ENCODE measurements around the gene SLC25A6.
"Not testable (repeated sequence)": the region's sequence is repeated elsewhere in the genome, so short reads cannot be mapped to it uniquely, and the experiment has no call there.

SLC25A6 gene

DNA sequence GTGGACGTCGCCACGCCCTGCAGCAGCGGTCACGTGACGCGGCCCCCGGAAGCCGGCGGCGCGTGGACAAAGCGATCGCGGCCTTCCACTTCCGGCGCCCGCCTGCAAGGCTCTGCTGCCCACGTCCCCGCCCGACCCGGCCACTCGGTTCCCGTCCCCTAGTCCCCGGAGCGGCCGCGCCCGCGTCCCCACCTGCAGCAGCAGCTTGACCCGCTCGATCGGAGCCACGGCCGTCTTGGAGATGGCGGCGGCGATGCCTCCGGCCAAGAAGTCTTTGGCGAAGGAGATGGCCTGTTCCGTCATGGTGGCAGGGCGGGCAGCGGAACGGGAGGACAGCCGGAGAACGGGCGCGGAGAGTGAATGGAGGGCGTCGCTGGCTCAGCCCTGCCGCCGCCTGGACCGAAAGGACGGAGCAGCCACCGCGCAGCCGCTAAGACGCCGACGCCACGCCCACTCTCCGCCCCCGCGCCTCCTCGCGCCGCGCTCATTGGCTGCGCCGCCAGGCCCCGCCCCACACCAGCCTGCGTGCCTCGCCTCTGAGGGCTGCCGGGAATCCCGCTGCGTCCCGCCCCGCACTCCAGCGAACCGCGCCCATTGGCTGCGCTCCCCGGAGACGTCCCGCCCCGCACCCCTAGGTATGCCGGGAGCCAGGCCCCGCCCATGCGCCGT lies at the start of gene SLC25A6:
Gene SLC25A6, minus strand, starts transcription at position 407 of the 669 bp plus-strand sequence. Its CDS starts 104 bp downstream, at position 303.
- Mint-ChIP-seq H3K4me1 (ENCODE audit: low read depth) (peaks cover 33% of the 10 kb centered on the region), H3K27me3 (ENCODE audit: low read depth) (no peaks in the 10 kb centered on the region), H3K36me3 (ENCODE audit: low read depth) (peaks cover 47% of the 10 kb centered on the region), H3K4me3 (peak within 1 kb of the TSS; percentile 95), H3K9me3 (no peaks in the 10 kb centered on the region), H3K27ac (peak within 1 kb of the TSS; percentile 95)

DNA sequence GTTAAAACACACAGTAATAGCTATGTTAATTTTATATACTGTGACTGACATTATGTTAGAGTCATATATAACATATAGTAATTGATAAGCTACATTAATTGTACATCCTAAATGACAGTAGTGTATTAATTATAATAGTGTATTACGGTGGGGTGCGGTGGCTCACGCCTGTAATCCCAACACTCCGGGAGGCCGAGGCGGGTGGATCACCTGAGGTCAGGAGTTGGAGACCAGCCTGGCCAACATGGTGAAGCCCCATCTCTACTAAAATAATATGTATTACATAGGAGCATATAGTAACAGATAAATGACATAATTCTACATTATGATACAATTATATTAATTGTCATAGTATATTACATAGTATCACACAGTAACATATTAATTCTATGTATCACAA lies 48.6 kb upstream of the SLC25A6 start:
- Mint-ChIP-seq H3K36me3 (ENCODE audit: low read depth) (peaks cover 64% of the 10 kb centered on the region), H3K4me1 (ENCODE audit: low read depth) (no peaks in the 10 kb centered on the region), H3K9me3 (peaks cover 25% of the 10 kb centered on the region), H3K27ac (no peak overlapping the region), H3K27me3 (ENCODE audit: low read depth) (no peaks in the 10 kb centered on the region), H3K4me3 (no peak overlapping the region)

DNA sequence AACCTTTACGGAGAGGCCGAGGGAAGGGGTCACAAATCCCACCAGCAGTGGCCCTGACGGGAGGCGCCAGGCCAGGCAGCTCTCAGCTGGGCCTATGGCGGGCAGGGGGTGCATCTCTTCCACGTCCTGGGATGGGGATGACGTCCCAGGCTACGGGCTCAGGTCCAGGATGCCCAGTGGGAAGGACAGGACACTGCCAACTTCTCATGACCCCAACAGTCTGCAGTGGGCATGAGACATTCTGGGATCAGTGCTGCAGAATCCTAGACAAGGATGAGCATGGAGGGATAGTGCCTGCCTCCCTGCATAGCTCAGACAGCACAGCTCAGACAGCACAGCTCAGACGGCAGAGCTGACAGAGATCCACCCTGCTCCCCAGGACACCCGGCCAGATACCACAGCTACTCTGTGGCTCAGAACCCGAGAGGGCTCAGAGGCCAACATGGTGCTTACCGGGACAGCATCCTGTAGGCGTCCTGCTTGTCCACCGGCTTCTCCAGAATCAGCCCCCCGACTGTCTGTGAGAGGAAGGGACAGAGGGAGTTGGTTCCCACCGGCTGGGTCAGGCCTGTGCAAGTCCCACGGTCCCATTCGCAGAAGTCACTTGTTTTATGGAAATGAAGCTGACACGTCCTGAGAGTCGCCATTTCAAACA lies 43.5 kb upstream of the SLC25A6 start:
- Mint-ChIP-seq H3K27me3 (ENCODE audit: low read depth) (no peaks in the 10 kb centered on the region), H3K36me3 (ENCODE audit: low read depth) (peaks cover 47% of the 10 kb centered on the region), H3K4me1 (ENCODE audit: low read depth) (no peaks in the 10 kb centered on the region), H3K27ac (no peak overlapping the region), H3K4me3 (no peak overlapping the region), H3K9me3 (no peaks in the 10 kb centered on the region)

DNA sequence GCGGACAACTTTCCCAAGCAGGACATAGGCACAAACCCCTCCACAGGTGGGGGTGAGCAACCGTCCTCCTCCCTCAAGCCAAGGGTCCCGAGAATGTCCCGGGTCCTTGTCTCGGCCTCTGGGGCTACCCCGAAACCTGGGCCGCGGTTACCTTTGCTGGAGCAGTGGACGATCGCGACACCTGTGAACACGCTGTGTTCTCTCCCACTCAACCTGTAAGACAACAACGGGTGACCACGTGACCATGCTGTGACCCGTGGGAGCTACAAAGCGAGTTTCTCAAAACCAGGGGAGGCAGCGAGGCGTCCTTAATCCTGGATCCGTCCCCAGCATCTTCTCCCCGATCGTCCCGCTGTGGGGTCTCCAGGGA lies 42.9 kb upstream of the SLC25A6 start:
- no peak overlapping the region for H3K4me3 Mint-ChIP-seq
- H3K4me1 Mint-ChIP-seq (ENCODE audit: low read depth): no peaks in the 10 kb centered on the region
- H3K36me3 Mint-ChIP-seq (ENCODE audit: low read depth): peaks cover 47% of the 10 kb centered on the region
- no peak overlapping the region for H3K27ac Mint-ChIP-seq
- H3K27me3 Mint-ChIP-seq (ENCODE audit: low read depth): no peaks in the 10 kb centered on the region
- no peaks in the 10 kb centered on the region for H3K9me3 Mint-ChIP-seq

DNA sequence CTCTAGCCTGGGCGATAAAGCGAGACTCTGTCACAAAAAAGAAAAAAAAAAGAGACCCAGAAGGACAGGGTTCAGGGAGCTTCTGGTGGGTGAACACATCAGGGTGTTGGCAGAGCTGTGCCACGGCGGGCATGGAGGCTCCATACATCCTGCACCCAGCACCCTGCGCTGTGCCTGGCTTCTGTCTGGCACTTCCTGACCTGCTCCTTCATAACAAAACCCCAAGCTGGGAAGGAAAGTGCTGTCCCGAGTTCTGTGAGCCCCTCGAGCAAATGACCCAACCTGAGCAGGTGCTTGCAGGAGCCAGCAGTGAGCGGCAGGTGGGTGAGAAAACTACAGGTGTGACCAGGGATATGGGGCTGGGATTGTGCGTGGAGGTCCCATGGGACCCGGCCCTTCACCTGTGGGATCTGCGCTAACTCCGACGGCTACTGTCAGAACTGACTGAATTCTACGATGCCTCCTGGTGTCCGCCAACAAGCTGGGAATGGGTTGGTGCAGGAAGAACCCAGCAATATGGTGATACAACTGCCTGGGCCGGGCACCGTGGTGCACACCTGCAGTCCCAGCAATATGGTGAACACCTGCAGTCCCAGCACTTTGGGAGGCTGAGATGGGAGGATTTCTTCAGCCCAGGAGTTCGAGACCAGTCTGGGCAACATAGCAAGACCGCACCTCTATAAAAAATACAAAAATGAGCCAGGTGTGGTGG lies 41.9 kb upstream of the SLC25A6 start:
- H3K36me3 Mint-ChIP-seq (ENCODE audit: low read depth): peaks cover 44% of the 10 kb centered on the region
- H3K4me3 Mint-ChIP-seq: no peak overlapping the region
- no peak overlapping the region for H3K27ac Mint-ChIP-seq
- no peaks in the 10 kb centered on the region for H3K4me1 Mint-ChIP-seq (ENCODE audit: low read depth)
- H3K9me3 Mint-ChIP-seq: no peaks in the 10 kb centered on the region
- no peaks in the 10 kb centered on the region for H3K27me3 Mint-ChIP-seq (ENCODE audit: low read depth)

DNA sequence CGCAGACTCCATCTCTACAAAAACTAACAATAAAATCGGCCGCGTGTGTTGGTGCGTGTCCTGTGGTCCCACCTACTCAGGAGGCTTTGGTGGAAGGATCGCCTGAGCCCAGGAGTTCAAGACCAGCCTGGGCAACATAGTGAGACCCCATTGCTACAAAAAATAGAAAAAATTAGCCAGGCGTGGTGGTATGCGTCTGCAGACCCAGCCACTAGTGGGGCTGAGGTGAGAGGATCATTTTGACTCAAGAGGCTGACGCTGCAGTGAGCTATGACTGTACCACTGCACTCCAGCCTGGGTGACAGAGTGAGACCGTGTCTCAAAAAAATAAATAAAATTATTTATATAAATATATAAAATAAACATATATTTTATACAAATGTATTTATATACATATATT lies 38.5 kb upstream of the SLC25A6 start:
- Mint-ChIP-seq H3K4me3 (no peak overlapping the region), H3K9me3 (no peaks in the 10 kb centered on the region), H3K27ac (no peak overlapping the region), H3K36me3 (ENCODE audit: low read depth) (peaks cover 36% of the 10 kb centered on the region), H3K4me1 (ENCODE audit: low read depth) (no peaks in the 10 kb centered on the region), H3K27me3 (ENCODE audit: low read depth) (no peaks in the 10 kb centered on the region)

DNA sequence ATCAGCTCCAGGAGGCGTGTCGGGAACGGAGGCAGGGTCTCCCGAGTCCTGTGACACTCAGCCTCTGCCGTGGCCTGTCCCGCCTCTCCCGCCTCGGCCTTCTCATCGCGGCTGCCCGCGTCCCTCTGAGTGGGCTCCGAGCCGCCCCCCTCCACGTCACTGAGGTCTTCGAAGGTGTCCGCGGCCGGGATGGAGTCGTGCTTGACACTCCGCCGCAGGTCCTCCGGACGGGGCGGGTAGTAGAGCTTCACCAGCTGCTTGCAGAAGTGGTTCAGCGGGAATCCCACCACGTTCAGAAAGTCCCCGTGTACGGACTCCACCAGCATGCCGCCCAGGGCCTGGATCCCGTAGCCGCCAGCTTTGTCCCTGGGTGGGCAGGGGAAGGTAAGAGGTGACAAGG lies 35.8 kb upstream of the SLC25A6 start:
- Mint-ChIP-seq H3K4me3 (no peak overlapping the region), H3K9me3 (peaks cover 21% of the 10 kb centered on the region), H3K27ac (no peak overlapping the region), H3K4me1 (ENCODE audit: low read depth) (no peaks in the 10 kb centered on the region), H3K36me3 (ENCODE audit: low read depth) (peaks cover 55% of the 10 kb centered on the region), H3K27me3 (ENCODE audit: low read depth) (no peaks in the 10 kb centered on the region)

DNA sequence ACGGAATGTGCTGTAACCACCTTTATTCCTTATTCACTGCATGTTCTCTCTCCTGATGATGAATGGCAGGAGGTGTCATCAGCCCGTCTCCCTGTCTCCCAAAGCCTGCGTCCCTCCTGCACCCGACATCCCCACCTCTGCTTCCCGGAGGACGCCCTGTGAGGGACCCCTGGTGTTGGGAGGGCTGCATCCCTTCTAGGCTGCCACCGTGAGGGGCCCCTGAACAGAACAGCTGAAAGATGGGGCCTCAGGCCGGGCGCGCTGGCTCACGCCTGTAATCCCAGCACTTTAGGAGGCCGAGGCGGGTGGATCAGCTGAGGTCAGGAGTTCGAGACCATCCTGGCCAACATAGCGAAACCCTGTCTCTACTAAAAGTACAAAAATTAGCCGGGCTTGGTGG lies 34.4 kb upstream of the SLC25A6 start:
- Mint-ChIP-seq H3K36me3 (ENCODE audit: low read depth) (peaks cover 62% of the 10 kb centered on the region), H3K9me3 (peaks cover 32% of the 10 kb centered on the region)
- not testable (repeated sequence) for H3K27me3 Mint-ChIP-seq (ENCODE audit: low read depth); H3K4me3 Mint-ChIP-seq; H3K4me1 Mint-ChIP-seq (ENCODE audit: low read depth); H3K27ac Mint-ChIP-seq

DNA sequence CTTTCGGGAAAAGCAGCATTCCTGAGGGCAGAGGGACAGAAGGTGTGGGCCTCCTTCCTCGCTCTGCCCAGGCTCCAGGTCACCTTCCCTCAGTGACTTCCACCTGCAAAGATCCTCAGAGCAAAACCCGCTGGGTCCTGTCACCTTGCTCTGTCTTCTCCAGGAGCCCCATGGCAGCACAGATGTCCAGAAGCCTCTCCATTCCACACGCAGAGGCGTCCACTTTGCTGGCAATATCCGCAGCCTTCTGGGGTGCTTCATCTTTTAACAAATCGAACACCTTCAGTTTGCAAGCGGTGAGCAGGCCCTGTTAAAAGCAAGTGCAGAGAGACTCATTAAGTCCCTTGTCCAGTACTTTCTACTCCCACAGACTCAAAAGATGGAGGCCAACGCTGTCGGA lies 33.5 kb upstream of the SLC25A6 start:
- H3K4me1 Mint-ChIP-seq (ENCODE audit: low read depth): no peaks in the 10 kb centered on the region
- H3K27ac Mint-ChIP-seq: no peak overlapping the region
- no peak overlapping the region for H3K4me3 Mint-ChIP-seq
- H3K27me3 Mint-ChIP-seq (ENCODE audit: low read depth): no peaks in the 10 kb centered on the region
- H3K9me3 Mint-ChIP-seq: peaks cover 32% of the 10 kb centered on the region
- peaks cover 64% of the 10 kb centered on the region for H3K36me3 Mint-ChIP-seq (ENCODE audit: low read depth)

DNA sequence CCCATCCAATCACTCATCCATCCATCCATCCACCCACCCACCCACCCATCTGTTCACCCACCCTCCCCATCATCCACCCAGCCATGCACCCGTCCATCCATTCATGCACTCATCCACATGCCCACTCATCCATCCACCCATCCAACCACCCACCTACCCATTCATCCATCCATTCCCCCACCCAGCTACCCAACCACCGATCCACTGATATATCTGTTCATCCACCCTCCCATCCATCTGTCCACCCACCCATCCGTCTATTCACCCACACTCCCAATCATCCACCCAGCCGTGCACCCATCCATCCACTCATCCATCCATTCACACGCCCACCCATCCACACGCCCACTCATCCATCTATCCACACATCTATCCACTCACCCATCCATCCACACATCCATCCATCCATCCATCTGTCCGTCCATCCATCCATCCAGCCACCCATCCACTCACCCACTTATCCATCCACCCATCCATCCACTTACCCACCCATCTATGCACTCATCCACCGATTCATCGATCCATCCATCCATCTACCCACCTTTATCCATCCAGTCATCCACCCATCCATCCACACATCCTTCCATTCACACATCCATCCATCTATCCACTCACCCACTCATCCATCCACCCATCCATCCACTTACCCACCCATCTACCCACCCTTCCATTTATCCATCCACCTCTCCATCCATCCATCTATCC lies 32.4 kb upstream of the SLC25A6 start:
- peaks cover 32% of the 10 kb centered on the region for H3K9me3 Mint-ChIP-seq
- no peak overlapping the region for H3K27ac Mint-ChIP-seq
- H3K4me1 Mint-ChIP-seq (ENCODE audit: low read depth): no peaks in the 10 kb centered on the region
- H3K4me3 Mint-ChIP-seq: no peak overlapping the region
- no peaks in the 10 kb centered on the region for H3K27me3 Mint-ChIP-seq (ENCODE audit: low read depth)
- H3K36me3 Mint-ChIP-seq (ENCODE audit: low read depth): peaks cover 69% of the 10 kb centered on the region

DNA sequence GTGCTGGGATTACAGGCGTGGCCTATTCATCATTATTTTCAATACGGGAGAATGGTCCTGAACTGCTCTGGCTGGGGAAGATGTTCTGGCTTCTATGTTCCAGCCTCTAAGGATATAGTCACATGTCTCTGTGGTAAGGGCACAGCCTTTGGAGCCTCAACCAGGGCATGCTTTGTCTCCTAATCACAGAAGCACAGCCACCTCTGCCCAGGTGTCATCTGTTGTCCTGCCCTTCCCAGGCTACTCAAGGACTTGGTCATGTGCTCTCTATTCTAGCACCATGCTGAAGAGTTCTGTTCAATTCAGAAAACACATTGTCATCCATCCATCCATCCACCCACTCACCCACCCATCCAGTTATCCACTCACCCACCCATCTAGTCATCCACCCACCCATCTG lies 31.3 kb upstream of the SLC25A6 start:
- H3K36me3 Mint-ChIP-seq (ENCODE audit: low read depth): peaks cover 72% of the 10 kb centered on the region
- no peaks in the 10 kb centered on the region for H3K27me3 Mint-ChIP-seq (ENCODE audit: low read depth)
- no peak overlapping the region for H3K4me3 Mint-ChIP-seq
- peaks cover 32% of the 10 kb centered on the region for H3K9me3 Mint-ChIP-seq
- H3K4me1 Mint-ChIP-seq (ENCODE audit: low read depth): no peaks in the 10 kb centered on the region
- H3K27ac Mint-ChIP-seq: no peak overlapping the region

DNA sequence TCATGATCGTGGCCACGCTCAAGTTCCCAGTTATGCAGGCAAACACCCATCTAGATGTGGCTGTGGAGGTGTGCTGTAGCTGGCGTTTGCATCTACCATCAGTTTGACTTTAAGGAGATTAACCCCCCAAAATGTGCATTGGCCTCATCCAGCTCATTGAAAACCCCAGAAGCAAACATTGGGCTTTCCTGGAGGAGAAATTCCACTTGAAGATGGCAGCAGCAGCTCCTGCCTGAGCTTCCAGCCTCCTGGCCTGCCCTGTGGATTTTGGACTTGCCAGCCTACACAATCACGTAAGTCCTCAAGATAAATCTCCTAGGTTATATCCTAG lies 30.2 kb upstream of the SLC25A6 start:
- peaks cover 32% of the 10 kb centered on the region for H3K9me3 Mint-ChIP-seq
- H3K36me3 Mint-ChIP-seq (ENCODE audit: low read depth): peaks cover 68% of the 10 kb centered on the region
- no peaks in the 10 kb centered on the region for H3K27me3 Mint-ChIP-seq (ENCODE audit: low read depth)

DNA sequence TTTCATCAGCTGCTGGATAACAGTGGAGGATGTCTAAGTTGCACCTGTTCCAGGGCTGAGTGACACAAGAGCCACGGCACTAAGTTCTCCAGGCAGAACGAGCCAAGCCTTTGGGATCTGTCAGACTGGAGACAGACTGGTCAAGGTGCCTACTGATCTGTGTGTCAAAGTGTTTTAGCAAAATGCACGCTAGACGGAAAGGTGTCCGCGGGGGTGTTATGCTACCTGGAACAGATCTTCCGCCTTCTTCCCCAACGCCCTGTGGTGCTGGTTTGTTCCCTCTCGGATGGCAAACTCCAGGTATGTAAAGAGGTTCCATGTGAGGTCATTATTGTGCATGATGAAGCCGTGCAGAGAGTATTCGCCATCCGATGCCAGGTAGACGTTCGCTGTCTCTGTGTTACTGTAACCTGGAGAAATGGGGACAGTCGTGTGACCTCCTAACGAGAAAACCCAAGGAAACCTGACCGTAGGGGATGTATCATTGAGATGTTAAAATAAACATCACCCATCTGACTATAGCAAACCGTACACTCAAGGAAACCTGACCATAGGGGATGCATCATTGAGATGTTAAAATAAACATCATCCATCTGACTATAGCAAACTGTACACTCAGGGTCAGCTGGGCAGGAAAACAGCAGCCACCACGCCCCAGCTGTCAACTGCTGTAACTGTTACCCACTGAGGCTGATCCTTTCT lies 29.7 kb upstream of the SLC25A6 start:
- H3K36me3 Mint-ChIP-seq (ENCODE audit: low read depth): peaks cover 62% of the 10 kb centered on the region

More for the DNA sequence above, 30.2 kb upstream of the SLC25A6 start:
- Mint-ChIP-seq H3K4me1 (ENCODE audit: low read depth) (no peaks in the 10 kb centered on the region), H3K27ac (no peak overlapping the region), H3K4me3 (no peak overlapping the region)

DNA sequence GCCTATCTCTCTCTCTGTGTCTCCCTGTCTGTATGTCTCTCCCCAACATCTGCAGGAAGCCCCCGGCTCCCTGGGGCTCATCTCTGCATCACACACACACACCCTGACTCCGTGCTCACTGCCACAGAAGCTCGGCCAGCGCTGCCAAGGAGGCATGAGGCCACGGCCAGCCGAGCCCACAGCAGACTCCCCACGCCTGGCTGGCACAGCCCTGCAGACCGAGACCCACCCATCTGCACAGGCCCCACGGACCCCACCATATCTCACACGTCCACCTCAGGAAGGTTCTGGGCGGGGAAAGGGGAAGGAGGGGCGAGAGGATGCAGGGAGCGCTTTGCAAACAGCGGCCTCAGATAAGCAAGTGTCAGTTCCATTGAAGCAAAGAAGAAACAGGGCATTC lies 28.5 kb upstream of the SLC25A6 start:
- Mint-ChIP-seq H3K4me3 (no peak overlapping the region), H3K4me1 (ENCODE audit: low read depth) (no peaks in the 10 kb centered on the region), H3K36me3 (ENCODE audit: low read depth) (peaks cover 53% of the 10 kb centered on the region), H3K27me3 (ENCODE audit: low read depth) (no peaks in the 10 kb centered on the region), H3K9me3 (peaks cover 32% of the 10 kb centered on the region), H3K27ac (no peak overlapping the region)

More for the DNA sequence above, 29.7 kb upstream of the SLC25A6 start:
- H3K4me1 Mint-ChIP-seq (ENCODE audit: low read depth): no peaks in the 10 kb centered on the region
- H3K27ac Mint-ChIP-seq: no peak overlapping the region
- peaks cover 32% of the 10 kb centered on the region for H3K9me3 Mint-ChIP-seq
- no peak overlapping the region for H3K4me3 Mint-ChIP-seq
- no peaks in the 10 kb centered on the region for H3K27me3 Mint-ChIP-seq (ENCODE audit: low read depth)
